Vagina (tissue), 2 donors: Measurements from ENCODE around the gene HSPA1B. TPM values are rescaled to one million over a fixed set of nuclear protein-coding genes. Genes with fewer than 3 reads are reported as not detected.
"Not testable (repeated sequence)": the region's sequence is repeated elsewhere in the genome, so short reads cannot be mapped to it uniquely, and the experiment has no call there.

Experiments
- DNase-seq, 2 donors: peaks; one replicate each; pipeline ENCODE4 v3.0.0-alpha.2; 2017; ENCODE audit errors: extremely low spot score in 2 of 2
- H3K27ac ChIP-seq: fragments of 200-600 bp; sonication (generic); one replicate; pipeline ENCODE4 v1.5.1; 2019
- H3K27me3 ChIP-seq: fragments of 200-600 bp; sonication (generic); one replicate; pipeline ENCODE4 v1.5.1; 2019
- H3K36me3 ChIP-seq, 2 donors: fragments of 200-600 bp; sonication (generic); one replicate each; pipeline ENCODE4 v1.5.1; 2017 to 2019
- H3K4me1 ChIP-seq: fragments of 200-600 bp; sonication (generic); one replicate; pipeline ENCODE4 v1.5.1; 2019
- H3K4me3 ChIP-seq, 2 donors: fragments of 200-600 bp; sonication (generic); 1 replicate in 1 of 2; 2 replicates in 1 of 2; pipeline ENCODE4 v1.5.1; 2016 to 2019
- H3K9me3 ChIP-seq: fragments of 200-600 bp; sonication (generic); one replicate; pipeline ENCODE4 v1.5.1; 2019
- POLR2A ChIP-seq, 2 donors: fragments of 450-650 bp; IDR thresholded peaks; one replicate each; pipeline ENCODE4 v1.6.1; 2017; ENCODE audit warnings: antibody characterized with exemption in 2 of 2, mild to moderate bottlenecking in 2 of 2, moderate library complexity in 2 of 2
- POLR2AphosphoS5 ChIP-seq, 2 donors: sonication (generic); formaldehyde crosslinking; IDR thresholded peaks; one replicate each; pipeline ENCODE4 v1.9.0; 2017; ENCODE audit warnings: antibody characterized with exemption in 2 of 2, mild to moderate bottlenecking in 2 of 2, low read depth in 1 of 2; ENCODE audit not compliant: insufficient read depth in 1 of 2
- intact Hi-C: fragments of 100-400 bp; cut with DNase I; formaldehyde crosslinking; loops from one replicate; pipeline ENCODE4 v1.15.1; 2023
- total RNA-seq: library from RNA; depleted of rRNA; stranded (reverse); fragments of >200 nt; gene quantifications from one replicate; pipeline ENCODE4 v1.2.3, GENCODE V29; 2016
- TF ChIP-seq, protein P1 (sequence below), 3 experiments: fragments of 450-650 bp in 2 of 3; fragments of 200-600 bp in 1 of 3; sonication (generic) in 1 of 3; IDR thresholded peaks; one replicate each; pipeline ENCODE4 v1.5.1; 2017 to 2019; ENCODE audit warnings: antibody characterized with exemption in 3 of 3, mild to moderate bottlenecking in 2 of 3, moderate library complexity in 2 of 3

Gene HSPA1B
- total RNA-seq, 1 donor from 2014 or later: 466 TPM

DNA sequence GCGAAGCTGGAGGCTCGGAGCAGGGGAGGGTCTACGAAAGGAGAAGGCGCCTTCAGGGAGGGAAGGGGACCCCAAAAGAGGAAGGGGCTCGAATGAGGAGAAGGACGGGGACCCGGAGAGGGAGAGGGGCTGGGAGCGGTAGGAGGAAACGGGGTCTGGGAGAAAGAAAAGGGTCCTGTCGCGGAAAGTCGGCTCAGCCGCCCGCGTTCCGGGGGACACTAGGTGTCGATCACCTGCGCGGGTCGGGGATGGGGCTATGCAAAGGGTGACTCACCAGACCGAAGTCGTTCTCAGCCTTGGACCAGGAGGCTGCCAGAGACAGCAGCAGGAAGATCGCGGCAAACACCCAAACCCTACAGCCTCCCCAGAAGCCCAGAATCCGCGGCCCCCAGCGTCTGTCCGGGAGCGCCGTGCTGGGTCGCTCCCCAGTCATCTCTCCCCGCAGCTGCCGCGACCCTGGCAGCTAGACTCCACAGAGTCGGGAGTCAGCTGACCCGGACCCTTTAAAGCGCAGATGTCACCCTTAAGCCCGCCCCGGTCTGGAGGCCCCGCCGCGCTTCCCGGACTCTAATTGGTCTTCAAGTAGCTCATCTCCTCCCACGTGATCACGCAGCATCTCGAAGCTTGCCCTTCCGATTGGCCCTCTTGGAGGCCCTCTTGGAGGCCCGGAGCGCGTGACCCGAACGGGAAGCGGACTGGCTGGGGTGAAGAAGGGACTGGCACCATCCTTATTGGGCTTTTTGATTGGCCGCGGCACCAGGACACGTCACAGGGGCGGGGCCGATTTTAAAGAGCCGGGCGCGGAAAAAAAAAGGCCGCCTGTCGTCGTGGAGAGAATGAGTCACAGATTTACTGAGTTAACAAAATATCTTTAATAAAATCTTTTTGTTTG lies 35.1 kb downstream of the HSPA1B start, which contains the start of gene NEU1:
NEU1 (minus strand) TSS at position 478 of the 892 bp plus-strand sequence; CDS start at position 433, 45 bp downstream.
- Histone ChIP-seq H3K27ac (peak within 1 kb of the TSS; percentile 95), H3K4me1 (peaks cover 16% of the 10 kb centered on the region), H3K27me3 (no peaks in the 10 kb centered on the region), H3K4me3 (peak within 1 kb of the TSS; percentile 85 to 86), H3K9me3 (no peaks in the 10 kb centered on the region), H3K36me3 (peaks cover 0 to 15% of the 10 kb centered on the region in 2 donors)
- peak; percentile 100 for DNase-seq
- intact Hi-C loops: no loop called here
- peak in 1 of 2 donors; percentile 98 for TF ChIP-seq POLR2A (IDR thresholded peaks at IDR 0.05)
- peak; percentile 100 for TF ChIP-seq POLR2AphosphoS5 (IDR thresholded peaks at IDR 0.05; ENCODE audit: insufficient read depth in 1 of 2, low read depth in 1 of 2)
- TF ChIP-seq, protein P1, sequence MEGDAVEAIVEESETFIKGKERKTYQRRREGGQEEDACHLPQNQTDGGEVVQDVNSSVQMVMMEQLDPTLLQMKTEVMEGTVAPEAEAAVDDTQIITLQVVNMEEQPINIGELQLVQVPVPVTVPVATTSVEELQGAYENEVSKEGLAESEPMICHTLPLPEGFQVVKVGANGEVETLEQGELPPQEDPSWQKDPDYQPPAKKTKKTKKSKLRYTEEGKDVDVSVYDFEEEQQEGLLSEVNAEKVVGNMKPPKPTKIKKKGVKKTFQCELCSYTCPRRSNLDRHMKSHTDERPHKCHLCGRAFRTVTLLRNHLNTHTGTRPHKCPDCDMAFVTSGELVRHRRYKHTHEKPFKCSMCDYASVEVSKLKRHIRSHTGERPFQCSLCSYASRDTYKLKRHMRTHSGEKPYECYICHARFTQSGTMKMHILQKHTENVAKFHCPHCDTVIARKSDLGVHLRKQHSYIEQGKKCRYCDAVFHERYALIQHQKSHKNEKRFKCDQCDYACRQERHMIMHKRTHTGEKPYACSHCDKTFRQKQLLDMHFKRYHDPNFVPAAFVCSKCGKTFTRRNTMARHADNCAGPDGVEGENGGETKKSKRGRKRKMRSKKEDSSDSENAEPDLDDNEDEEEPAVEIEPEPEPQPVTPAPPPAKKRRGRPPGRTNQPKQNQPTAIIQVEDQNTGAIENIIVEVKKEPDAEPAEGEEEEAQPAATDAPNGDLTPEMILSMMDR (IDR thresholded peaks at IDR 0.05): no peak

DNA sequence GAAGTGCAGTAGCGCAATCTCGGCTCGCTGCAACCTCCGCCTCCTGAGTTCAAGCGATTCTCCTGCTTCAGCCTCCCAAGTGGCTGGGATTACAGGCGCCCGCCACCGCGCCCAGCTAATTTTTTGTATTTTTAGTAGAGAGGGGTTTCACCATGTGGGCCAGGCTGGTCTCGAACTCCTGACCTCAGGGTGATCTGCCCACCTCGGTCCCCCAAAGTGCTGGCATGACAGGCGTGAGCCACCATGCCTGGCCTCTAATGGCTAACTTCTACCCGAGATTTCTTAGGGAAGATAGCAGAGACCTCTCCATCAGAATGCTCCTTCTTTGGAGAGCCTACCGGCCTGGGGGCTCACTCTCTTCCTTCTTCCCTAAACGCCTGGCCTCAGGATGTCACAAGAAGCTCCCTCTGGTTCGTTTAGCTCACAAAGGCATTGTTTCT lies 36.6 kb downstream of the HSPA1B start:
- intact Hi-C loops, H3K27me3 ChIP-seq, DNase-seq, H3K9me3 ChIP-seq: not testable (repeated sequence)
- peaks cover 0 to 12% of the 10 kb centered on the region in 2 donors for H3K36me3 ChIP-seq
- peak overlapping the region; percentile 50 to 85 for H3K4me3 ChIP-seq
- peaks cover 16% of the 10 kb centered on the region for H3K4me1 ChIP-seq
- H3K27ac ChIP-seq: peak overlapping the region; percentile 95

DNA sequence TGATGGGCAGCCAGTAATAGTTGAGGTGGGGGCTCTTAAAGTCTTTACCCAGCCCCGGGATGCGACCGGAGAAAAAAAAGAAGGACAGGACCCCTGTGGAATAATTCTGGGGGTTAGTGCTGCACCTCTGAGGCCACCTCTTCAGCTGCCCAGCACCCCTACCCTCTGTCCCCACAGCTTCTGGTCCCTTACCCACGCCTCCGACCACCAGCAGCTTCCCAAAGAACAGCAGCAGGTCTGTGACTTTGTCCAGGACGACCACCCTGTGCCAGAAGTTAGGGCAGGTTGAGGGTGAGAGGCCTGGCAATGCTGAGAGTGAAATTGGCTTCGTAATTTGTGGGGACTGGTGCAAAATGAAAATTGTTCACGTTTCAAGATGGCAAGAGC lies 37.3 kb downstream of the HSPA1B start:
- no peak for DNase-seq
- Histone ChIP-seq H3K4me3 (no peak overlapping the region), H3K4me1 (peaks cover 16% of the 10 kb centered on the region), H3K36me3 (peaks cover 0 to 5% of the 10 kb centered on the region in 2 donors), H3K27ac (no peak overlapping the region), H3K27me3 (no peaks in the 10 kb centered on the region), H3K9me3 (no peaks in the 10 kb centered on the region)
- TF ChIP-seq POLR2A (IDR thresholded peaks at IDR 0.05): no peak
- TF ChIP-seq, protein P1 (IDR thresholded peaks at IDR 0.05): no peak
- intact Hi-C loops: no loop called here

DNA sequence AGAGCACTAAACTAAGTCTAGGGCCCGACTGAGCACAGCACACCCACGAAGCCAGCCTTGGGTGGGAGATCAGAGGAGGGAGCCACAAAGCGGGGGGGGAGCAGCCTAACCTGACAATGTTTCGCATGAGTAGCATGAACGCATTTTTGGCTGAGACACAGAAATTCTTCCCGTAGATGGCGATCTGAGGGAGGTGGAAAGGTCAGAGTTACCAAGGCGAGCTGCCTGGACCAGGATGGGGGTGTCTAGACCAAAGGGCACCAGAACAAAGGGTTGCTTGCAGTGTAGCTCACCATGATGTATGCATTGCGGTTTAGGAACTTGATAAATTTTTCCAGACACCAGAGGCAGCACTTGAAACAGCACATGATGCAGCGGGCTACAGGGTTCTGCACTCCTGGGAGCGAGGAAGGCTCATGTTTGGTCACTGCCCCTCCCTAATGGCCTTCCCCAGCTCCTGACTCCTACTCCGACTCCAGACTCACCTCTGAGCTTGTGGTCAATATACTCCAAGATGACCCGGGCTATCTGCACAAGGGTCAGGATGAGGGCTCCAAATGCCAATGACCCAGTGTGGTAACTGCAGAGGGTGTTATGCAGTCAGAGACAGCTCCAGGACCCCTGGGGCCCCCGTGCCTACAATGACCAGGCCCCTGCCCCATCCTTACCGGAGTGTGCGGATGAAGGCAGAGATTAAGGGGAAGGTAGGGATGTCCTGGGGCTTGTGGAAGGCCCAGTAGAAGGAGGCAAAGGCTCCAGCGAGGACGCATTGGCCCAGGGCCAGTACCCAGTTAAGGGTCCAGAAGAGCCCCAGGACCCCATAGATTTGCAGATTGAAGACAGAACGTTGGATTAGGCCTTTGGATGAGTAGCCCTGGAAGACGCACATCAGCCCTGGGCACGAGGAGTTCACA lies 37.9 kb downstream of the HSPA1B start:
- no peak overlapping the region for H3K27ac ChIP-seq
- intact Hi-C loops: no loop called here
- TF ChIP-seq POLR2A (IDR thresholded peaks at IDR 0.05) (no peak), POLR2AphosphoS5 (IDR thresholded peaks at IDR 0.05; ENCODE audit: insufficient read depth in 1 of 2, low read depth in 1 of 2) (no peak)
- TF ChIP-seq, protein P1 (IDR thresholded peaks at IDR 0.05): no peak
- H3K36me3 ChIP-seq: no peaks in the 10 kb centered on the region
- no peaks in the 10 kb centered on the region for H3K27me3 ChIP-seq
- H3K4me1 ChIP-seq: peaks cover 17% of the 10 kb centered on the region
- DNase-seq: no peak
- H3K9me3 ChIP-seq: no peaks in the 10 kb centered on the region
- H3K4me3 ChIP-seq: no peak overlapping the region

DNA sequence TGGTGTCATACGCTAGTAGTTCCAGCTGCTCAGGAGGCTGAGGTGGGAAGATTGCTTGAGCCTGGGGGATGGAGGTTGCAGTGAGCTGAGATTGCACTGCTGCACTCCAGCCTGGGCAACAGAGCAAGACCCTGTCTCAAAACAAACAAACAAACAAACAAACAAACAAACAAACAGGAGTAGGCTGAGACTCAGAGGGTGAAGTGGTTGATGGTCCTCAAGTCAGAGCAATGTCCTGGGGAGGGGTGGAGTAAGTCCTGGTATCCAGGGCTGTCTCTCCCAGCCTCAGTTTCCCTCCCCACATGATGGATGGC lies 41.1 kb downstream of the HSPA1B start:
- H3K27ac ChIP-seq, DNase-seq, H3K27me3 ChIP-seq, H3K4me1 ChIP-seq, H3K4me3 ChIP-seq, H3K36me3 ChIP-seq, H3K9me3 ChIP-seq, intact Hi-C loops: not testable (repeated sequence)
